ENCODE results near the gene KRTAP2-2.

Gene KRTAP2-2

GRCh38 chr17:41020336-41020735 lies 34.7 kb downstream of the KRTAP2-2 start:
- TF ChIP-seq CTCF (IDR thresholded peaks at IDR 0.05; ENCODE audit: control insufficient read depth, extremely low read depth, insufficient read depth): no peak
- H3K4me3 ChIP-seq (ENCODE audit: low read depth, low read length): no peak overlapping the region
- no peak for DNase-seq (ENCODE audit: low read depth)

GRCh38 chr17:41019415-41019814 lies 35.6 kb downstream of the KRTAP2-2 start:
- DNase-seq (ENCODE audit: low read depth): no peak
- TF ChIP-seq CTCF (IDR thresholded peaks at IDR 0.05; ENCODE audit: control insufficient read depth, extremely low read depth, insufficient read depth): no peak
- no peak overlapping the region for H3K4me3 ChIP-seq (ENCODE audit: low read depth, low read length)

- TF ChIP-seq CTCF (IDR thresholded peaks at IDR 0.05; ENCODE audit: control insufficient read depth, extremely low read depth, insufficient read depth): no peak
- DNase-seq (ENCODE audit: low read depth): no peak
- no peak overlapping the region for H3K4me3 ChIP-seq (ENCODE audit: low read depth, low read length)
Measured at GRCh38 chr17:41018541-41018940, 36.5 kb downstream of the KRTAP2-2 start.

DNA sequence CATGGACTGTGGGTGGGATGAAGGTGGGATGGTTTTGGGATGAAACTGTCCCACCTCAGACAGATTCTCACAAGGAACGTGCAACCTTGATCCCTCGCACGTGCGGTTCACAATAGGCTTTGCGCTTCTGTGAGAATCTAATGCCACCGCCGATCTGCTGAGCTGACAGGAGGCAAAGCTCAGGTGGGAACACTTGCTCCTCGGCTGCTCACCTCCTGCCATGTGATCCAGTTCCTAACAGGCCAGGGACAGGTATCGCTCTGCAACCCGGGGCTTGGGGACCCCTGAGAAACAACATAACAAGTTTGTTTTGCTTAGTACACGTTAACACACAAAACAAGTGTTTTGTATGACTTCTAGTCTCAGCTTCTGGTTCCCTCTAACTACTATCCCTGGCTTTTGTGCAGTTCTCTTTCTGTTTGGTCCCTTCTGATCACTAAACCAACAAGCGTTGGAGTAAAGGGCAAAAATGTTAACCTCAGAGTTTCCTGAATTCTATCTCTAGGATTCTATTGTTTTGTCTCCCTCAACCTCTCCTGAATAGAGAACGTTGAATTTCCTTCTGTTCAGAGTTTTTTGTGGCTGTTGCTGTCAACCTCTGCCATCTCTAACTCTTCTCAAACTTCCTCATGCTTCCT lies 38.3 kb downstream of the KRTAP2-2 start:
- H3K4me3 ChIP-seq (ENCODE audit: low read depth, low read length): no peak overlapping the region
- no peak for DNase-seq (ENCODE audit: low read depth)

GRCh38 chr17:41015454-41015853 lies 39.6 kb downstream of the KRTAP2-2 start:
- no peak for DNase-seq (ENCODE audit: low read depth)
- H3K4me3 ChIP-seq (ENCODE audit: low read depth, low read length): no peak overlapping the region

More for the DNA sequence above, 38.3 kb downstream of the KRTAP2-2 start:
- no peak for TF ChIP-seq CTCF (IDR thresholded peaks at IDR 0.05; ENCODE audit: control insufficient read depth, extremely low read depth, insufficient read depth)

DNA sequence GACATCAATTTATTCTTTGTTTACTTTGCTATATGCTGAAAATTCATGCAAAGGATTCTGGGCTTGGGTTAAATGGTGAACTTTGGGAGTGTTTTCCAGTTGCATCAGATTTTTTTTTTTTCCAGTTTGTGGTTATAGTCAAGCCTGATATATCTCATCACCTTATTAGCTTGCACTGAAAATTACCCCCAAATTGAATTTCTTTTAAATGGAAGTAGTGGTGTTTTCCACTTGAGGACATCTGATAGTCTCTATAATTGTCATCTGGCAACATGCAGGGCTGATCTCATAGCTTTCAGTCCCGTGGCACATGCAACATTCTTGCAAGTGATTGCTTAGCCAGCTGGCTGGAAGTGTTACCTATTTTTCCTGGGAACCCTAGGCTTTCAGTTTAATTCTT lies 41.4 kb downstream of the KRTAP2-2 start:
- TF ChIP-seq CTCF (IDR thresholded peaks at IDR 0.05; ENCODE audit: control insufficient read depth, extremely low read depth, insufficient read depth): no peak
- no peak overlapping the region for H3K4me3 ChIP-seq (ENCODE audit: low read depth, low read length)
- DNase-seq (ENCODE audit: low read depth): no peak

More at GRCh38 chr17:41015454-41015853, 39.6 kb downstream of the KRTAP2-2 start:
- no peak for TF ChIP-seq CTCF (IDR thresholded peaks at IDR 0.05; ENCODE audit: control insufficient read depth, extremely low read depth, insufficient read depth)

- no peak for DNase-seq (ENCODE audit: low read depth)
- TF ChIP-seq CTCF (IDR thresholded peaks at IDR 0.05; ENCODE audit: control insufficient read depth, extremely low read depth, insufficient read depth): no peak
- no peak overlapping the region for H3K4me3 ChIP-seq (ENCODE audit: low read depth, low read length)
Measured at GRCh38 chr17:41013181-41013580, 41.8 kb downstream of the KRTAP2-2 start.
